Left renal pelvis (tissue), 4 donors: ENCODE data around the gene RUNX3. TPM values are rescaled to one million over a fixed set of nuclear protein-coding genes. Genes with fewer than 3 reads are reported as not detected.

Experiments used
- DNase-seq, 4 donors: peaks; one replicate each; pipeline ENCODE4 v3.0.0-alpha.2; 2013; ENCODE audit warnings: low read depth in 4 of 4, low spot score in 3 of 4
- polyA plus RNA-seq, 4 donors: library from polyadenylated mRNA; unstranded; fragments of 120-200 nt; gene quantifications; one replicate each; pipeline ENCODE4 v1.2.1, GENCODE V29; 2013; ENCODE audit not compliant: insufficient read length in 4 of 4

RUNX3 gene
- polyA plus RNA-seq, 4 donors, result 0.41 to 0.70 (median 0.58) TPM

- no peak for DNase-seq
These were observed 34.0 kb upstream of the RUNX3 start for GRCh38 chr1:24963943-24964693.

- no peak for DNase-seq
These were observed 33.2 kb upstream of the RUNX3 start for GRCh38 chr1:24963099-24963872.

- DNase-seq, result no peak
These were observed 32.1 kb upstream of the RUNX3 start for GRCh38 chr1:24961961-24962861.

- DNase-seq, result no peak
These were observed 31.3 kb upstream of the RUNX3 start for GRCh38 chr1:24961334-24961733.

- DNase-seq, result no peak
These were observed 30.2 kb upstream of the RUNX3 start for GRCh38 chr1:24960071-24960801.

DNA sequence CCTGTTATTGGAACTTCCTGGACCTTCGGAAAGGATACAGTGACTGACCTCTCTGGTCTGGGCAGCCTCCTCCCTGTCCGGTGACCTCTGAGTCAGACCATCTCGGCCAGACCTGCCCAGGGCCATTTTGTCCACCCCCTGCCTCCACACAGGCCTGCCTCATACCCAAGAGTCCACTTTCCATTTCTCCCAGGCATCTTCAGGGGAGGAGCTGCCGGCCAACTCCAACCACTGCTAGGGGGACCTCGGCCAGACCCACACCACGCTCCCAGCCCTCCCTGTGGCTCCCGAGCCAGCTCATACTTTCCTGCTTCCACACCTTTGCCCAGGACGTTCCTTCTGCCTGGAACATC lies 29.5 kb upstream of the RUNX3 start:
- no peak for DNase-seq

- DNase-seq, result no peak
These were observed 28.9 kb upstream of the RUNX3 start for GRCh38 chr1:24958766-24959622.

DNA sequence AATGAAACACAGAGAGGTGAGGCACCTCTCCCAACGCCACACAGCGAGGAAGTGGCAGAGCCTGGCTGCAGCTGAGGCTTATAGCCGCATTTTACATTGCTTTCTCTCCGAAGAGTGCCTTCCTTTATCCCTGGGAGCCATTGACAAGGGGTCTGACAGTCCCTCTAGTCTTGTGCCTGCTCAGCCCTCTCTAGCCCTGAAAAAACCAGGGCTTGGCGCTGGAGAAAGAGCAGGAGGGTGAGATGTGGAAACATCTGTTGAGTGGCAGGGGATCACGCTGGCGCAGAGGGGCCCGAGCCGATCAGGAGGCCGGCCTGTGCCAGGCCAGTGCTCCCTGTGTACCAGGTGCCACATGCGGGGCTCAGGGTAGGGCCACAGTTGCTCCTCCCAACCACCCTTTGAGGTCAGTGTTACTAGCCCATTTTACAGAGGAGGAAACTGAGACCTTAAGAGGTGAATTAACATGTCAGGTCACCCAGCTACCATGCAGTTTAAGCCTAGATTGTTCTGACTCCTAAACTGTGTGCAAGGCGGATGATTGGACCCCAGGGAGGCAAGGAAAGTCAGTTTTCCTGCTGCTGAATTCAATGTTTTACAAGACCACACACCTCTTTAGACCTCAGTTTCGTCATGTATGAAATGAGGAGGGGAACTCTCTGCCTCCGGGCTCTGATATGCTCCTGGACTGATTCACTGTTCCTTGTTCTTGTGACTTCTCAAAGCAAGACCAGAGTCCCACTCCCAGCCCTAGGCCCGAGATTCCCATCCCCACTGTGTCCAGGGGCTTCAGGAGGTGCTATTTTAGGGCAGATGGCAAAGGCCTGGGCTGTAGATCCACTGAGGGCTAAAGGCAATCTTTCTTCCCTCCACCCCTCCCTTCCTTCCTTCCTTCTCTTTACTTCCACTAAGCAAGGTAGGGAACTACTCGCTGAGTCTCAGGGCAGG lies 28.0 kb upstream of the RUNX3 start:
- no peak for DNase-seq

- no peak for DNase-seq
These were observed 27.1 kb upstream of the RUNX3 start for GRCh38 chr1:24957016-24957807.

- no peak for DNase-seq
These were observed 25.8 kb upstream of the RUNX3 start for GRCh38 chr1:24955779-24956365.

DNA sequence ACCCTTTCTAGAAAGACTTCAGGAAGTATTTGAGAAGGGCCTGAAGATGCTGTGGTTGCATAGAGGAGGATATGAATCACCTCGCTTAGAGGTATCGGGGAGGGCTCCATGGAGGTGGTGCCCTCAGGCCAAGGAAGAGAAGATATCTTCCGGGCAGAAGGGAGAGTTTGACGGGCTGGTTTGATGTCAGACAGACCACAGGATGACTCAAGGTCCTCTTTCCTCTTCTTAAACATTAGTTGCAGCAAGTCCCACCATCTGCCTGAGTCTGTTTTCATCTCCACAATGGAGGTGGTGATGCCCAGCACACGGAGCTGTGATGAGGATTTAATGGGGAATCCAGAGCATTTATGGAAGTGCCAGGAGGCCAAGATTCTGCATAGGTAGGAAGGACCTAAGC lies 25.1 kb upstream of the RUNX3 start:
- no peak for DNase-seq

DNA sequence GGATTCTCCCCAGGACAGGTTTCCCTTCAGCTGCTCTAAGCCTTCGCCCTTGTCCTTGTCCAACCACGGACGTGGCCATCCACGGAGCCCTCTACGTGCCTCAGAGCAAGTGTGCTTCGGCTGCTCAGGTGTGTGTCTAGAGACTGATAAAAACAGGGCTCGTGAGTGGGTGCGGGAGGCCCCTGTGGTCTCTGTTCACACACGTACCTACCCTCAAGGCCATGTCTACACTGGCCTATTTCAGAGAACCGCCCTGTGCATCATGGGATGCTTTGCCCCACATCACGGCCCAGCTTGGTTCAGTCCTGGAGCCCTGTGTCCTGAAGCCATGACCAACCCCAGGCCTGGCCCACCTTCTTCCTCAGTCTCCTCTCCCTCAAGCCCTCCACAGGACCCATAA lies 24.6 kb upstream of the RUNX3 start:
- DNase-seq, result no peak

DNA sequence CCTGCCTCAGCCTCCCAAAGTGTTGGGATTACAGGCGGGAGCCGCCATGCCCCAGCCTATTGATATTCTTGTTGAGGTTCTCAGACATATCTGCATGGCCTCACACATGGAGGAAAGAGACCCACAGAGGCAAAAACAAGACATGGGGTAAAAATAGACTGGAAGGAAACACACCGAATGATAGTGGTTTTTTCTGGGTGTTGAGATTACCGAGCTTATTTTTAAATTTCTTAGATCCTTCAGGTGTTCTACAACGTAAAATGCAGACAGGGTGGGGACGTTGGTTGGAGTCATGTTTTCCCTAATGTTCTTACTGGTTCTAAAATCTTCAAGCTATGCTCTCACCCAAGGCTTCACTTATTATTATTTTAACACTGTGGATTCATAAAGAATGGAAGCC lies 23.9 kb upstream of the RUNX3 start:
- no peak for DNase-seq

GRCh38 chr1:24952413-24952841 lies 22.4 kb upstream of the RUNX3 start:
- no peak for DNase-seq

GRCh38 chr1:24951810-24952412 lies 21.8 kb upstream of the RUNX3 start:
- DNase-seq, result no peak

DNA sequence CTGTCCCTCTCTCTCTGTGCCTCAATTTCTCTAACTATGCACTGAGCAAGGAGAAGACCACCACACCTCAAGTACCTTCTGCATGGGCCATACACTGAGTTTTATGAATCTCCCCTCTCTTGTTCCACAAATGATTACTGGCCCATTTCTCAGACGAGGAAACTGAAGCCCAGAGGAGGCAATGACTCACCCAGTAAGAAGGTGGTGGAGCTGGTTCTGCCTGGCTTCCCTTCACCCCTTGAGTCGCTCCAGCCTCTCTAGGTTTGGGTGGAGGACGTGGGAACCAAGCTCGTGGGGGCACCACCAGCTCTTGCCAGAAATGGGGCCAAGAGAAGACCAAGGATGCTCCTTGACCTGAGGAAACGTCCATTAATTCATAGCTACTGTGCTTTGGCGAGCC lies 21.3 kb upstream of the RUNX3 start:
- DNase-seq, result no peak

DNA sequence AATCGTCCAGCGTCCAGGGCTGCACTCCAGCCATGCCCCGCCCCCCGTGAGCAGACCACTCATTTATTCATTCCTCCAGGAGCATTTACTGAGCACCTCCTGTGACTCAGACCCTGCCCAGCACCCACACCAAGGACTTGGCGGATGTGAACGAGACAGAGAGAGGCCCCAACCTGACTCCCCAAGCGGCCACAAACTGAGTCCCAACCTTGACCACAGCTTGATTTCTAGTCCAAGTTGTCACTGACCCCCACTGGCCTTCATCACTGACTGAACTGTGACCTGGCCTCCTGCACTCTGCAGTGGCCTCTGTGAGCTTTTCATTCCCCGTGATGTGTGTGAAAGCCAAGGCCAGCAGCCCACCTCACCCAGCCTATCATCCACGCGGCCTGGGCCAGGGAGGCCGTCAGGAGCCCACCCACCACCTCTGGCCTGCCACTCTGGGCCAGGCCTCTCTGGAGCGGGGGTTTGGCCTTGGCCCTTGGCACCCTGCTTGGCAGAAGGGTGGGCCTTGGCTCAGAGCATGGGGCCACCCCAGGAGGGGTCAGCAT lies 19.3 kb upstream of the RUNX3 start:
- no peak for DNase-seq
